GM19328 (cell line): Measurements from ENCODE around the gene SPO11.

ENCODE experiments used
- ATAC-seq: cut with Tn5 transposase; IDR thresholded peaks from one replicate; pipeline ENCODE4 v1.9.1; 2021; ENCODE audit warnings: mild to moderate bottlenecking, moderate library complexity; ENCODE audit not compliant: unreplicated experiment

Gene SPO11, protein sequence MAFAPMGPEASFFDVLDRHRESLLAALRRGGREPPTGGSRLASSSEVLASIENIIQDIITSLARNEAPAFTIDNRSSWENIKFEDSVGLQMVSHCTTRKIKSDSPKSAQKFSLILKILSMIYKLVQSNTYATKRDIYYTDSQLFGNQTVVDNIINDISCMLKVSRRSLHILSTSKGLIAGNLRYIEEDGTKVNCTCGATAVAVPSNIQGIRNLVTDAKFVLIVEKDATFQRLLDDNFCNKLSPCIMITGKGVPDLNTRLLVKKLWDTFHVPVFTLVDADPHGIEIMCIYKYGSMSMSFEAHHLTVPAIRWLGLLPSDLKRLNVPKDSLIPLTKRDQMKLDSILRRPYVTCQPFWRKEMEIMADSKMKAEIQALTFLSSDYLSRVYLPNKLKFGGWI

GRCh38 chr20:57329608-57330221 lies at the start of gene SPO11:
Gene SPO11, plus strand, starts transcription at chr20:57329803. Its CDS starts 65 bp downstream, at chr20:57329868.
- ATAC-seq: no peak

DNA sequence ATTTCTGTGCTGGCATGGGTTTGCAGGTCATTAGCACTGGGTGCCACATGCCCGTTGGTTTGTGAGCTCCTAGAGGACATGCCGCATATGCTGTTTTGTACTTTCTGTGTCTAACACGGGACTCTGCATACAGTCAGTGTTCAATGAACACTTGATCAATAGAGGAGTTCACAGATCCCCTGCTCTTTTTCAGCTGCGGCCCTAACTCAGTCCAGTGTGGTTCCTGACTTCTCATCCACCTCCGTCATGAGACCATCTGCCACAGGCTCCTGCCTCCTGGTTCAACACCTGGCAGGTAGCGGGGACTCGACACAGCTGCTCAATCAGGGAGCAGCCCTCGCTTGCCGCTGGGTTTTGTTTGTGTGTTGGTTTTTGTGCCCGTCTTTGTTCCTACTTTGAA lies 49.4 kb upstream of the SPO11 start:
- ATAC-seq: no peak

- ATAC-seq: no peak
Observed at GRCh38 chr20:57281900-57282299, 47.7 kb upstream of the SPO11 start.

GRCh38 chr20:57282670-57283361 lies 46.8 kb upstream of the SPO11 start:
- no peak for ATAC-seq

GRCh38 chr20:57283860-57284259 lies 45.7 kb upstream of the SPO11 start:
- no peak for ATAC-seq

GRCh38 chr20:57287007-57287880 lies 42.4 kb upstream of the SPO11 start:
- no peak for ATAC-seq

GRCh38 chr20:57287901-57288300 lies 41.7 kb upstream of the SPO11 start:
- ATAC-seq: no peak

DNA sequence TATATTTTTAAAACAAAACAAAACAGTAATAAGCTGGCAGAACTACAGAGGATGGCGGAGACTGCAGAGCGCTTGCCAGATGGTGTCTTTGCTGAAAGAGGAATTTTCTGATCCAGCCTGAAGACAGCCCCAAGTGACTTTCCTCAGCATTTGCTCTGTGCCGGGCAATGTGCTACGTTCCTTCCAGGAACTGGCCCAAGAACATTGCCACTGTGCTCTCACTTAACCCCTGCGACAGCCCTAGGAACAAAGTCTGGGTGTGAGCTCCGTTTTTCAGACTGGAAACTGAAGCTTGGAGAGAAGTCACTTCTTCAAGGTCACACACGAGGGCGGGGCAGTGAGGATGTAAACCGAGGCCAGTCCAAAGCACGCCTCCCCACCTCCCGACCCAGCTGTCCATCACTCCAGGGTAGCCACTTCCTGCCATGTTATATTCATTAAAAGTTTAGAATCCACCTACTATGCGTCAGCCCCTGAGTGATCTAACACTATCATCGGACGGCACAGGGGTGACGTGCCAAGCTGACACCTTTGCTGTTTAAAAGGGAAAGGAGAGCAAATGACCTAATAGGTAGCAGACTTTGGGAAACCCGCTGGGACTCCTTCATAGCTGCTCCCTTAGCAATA lies 40.8 kb upstream of the SPO11 start:
- no peak for ATAC-seq

GRCh38 chr20:57289391-57290177 lies 40.0 kb upstream of the SPO11 start:
- no peak for ATAC-seq

GRCh38 chr20:57290178-57290484 lies 39.5 kb upstream of the SPO11 start:
- ATAC-seq: no peak

DNA sequence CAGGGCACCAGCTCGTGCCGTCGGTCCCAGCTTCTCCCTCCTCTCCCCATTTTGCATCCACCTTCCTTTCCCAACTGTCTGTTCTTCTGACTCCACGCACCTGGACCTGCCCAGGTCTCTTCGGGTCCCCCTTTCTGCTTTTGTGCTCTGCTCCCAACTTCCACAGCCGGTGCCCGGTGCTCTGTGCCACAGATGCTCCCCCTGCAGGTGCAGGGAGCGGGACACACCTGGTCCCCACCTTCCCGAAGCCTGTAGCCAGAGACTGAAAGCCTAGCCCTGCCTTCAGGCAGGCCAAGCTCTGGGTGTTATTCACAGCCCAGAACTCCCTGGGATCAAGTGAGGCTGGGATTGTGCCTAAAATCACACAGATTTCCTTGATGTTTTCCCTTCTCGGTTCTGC lies 38.6 kb upstream of the SPO11 start:
- no peak for ATAC-seq

- ATAC-seq: no peak
Observed at GRCh38 chr20:57291694-57292093, 37.9 kb upstream of the SPO11 start.

DNA sequence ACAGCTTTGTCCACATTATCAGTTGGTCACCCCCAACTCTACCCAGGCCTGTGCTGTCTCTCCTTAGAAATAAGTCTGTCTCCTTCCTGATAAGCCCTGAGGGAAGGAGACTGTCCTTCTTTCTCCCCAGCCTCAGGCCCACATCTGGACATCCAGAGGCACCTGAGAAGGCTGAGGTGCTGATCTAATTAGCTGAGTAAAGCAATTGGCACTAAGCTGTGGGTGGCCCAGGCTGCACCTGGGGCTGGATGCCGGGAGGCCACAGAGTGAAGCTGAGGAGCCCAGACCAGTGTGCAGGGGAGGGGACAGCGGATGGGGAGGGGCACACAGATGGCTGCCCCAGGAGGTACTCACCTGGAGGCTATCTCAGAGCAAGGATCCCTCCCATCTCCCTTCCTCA lies 37.0 kb upstream of the SPO11 start:
- ATAC-seq: no peak

- no peak for ATAC-seq
Observed at GRCh38 chr20:57293995-57294394, 35.6 kb upstream of the SPO11 start.

DNA sequence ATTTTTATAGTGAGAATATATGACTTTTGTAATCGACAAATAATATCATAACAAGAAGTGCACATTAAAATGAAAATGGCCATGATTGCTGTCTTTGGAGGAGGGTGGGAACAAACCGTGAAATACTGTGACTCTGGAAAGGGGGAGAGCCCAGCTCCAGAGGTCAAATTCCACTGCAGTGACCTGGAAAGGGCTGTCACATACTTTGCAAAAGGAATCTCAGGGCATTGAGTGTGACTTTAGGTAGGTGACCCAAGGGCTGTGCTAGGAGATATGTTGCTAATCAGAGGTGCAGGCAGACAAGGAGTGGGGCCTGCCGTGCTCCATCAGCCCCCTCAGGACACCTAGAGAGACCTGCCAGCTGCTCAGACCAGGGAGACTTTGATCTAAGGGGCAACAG lies 35.1 kb upstream of the SPO11 start:
- no peak for ATAC-seq

- ATAC-seq: no peak
Observed at GRCh38 chr20:57298457-57298856, 31.1 kb upstream of the SPO11 start.

DNA sequence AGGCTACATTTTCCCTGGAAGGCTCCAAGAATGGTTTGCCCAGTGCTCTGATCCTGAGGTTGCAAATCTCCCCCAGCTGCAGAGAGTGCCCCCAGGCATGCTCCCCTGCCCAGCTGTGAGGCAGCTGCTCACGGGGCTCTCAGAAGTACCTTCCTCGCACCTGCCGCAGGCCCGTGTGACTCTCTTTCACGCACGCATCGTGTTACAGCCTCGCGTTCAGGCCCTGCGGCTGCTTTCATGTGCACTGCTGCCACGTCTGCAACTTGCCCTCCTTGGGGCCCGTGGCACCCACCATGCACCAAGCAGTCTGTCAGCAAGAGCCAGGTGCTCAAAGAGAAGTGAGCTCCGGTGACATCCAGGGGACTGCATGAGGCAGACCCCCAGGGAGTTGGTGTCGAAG lies 28.6 kb upstream of the SPO11 start:
- no peak for ATAC-seq

DNA sequence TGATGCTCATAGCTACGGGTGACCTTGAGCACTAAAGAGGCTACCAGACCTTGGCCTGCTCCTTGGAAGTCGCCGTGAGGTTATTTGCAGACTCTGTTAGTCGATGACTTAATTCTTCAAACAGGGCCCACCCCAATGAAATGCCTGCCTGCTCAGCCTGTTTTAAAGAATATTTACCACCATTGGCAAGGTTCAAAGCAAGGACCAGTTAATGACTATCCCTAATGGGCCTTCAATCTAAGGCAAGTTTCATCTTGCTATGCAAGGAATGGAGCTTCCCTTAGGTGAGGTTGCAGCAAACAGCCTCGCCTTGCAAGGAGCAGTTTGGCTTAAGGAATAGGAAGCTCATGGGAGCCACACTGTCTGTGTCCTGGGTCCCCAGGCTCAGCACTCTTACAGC lies 22.9 kb upstream of the SPO11 start:
- no peak for ATAC-seq

GRCh38 chr20:57308451-57309271 lies 20.9 kb upstream of the SPO11 start:
- ATAC-seq: no peak
